ENCODE measurements around the gene FIBP.

DNA sequence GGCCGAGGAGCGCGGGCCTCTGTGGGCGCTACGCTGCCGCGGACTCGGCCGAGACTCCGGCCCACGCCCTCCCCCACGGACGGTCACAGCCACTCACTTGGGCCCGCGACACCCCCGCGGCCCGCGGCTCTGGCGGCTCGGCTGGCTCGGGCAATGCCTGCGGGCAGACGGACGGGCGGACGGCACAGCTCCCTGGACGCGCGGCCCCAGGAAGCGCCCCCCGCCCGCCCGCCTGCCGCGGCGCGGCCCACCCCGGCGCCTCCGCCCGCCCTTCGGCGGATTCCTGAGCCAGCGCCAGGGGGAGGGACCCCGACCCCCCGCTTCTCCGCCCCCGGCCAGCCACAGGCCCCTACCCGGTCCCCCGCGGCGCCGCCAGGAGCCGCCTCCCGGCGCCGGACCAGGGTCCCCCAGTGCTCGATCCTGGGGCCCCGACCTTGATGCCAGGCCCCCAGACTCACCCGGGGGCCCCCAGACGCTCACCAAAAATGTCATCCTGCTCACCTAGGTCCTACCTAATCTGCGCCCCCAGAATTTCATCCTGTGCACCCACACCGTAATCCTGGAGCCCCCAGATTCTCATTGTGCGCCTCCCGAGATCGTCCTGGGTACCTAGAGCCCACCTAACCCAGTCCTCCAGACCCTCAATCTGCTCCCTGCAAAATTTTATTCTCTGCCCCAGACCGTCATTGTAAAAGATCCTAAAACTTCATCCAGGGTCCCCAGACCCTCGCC lies 15.5 kb downstream of the FIBP start, which contains the start of gene EFEMP2:
- TF ChIP-seq L3MBTL2 (conservative IDR thresholded peaks at IDR 0.05): no peak
- no peak for TF ChIP-seq FOXA1 (IDR thresholded peaks at IDR 0.05)
- TF ChIP-seq ZNF384 (IDR thresholded peaks at IDR 0.05): no peak
- no peak for TF ChIP-seq TARDBP (IDR thresholded peaks at IDR 0.05)
- no peak for TF ChIP-seq FOXK2 (IDR thresholded peaks at IDR 0.05)
- TF ChIP-seq SP1 (IDR thresholded peaks at IDR 0.05): no peak
- no peak for TF ChIP-seq ARNT (IDR thresholded peaks at IDR 0.05)
- no peak for TF ChIP-seq CTBP1 (IDR thresholded peaks at IDR 0.05; ENCODE audit: borderline replicate concordance)
- no peak for TF ChIP-seq NFRKB (IDR thresholded peaks at IDR 0.05)
- no peak for TF ChIP-seq ELF4 (IDR thresholded peaks at IDR 0.05)
- TF ChIP-seq PKNOX1 (IDR thresholded peaks at IDR 0.05): no peak
- TF ChIP-seq BHLHE40 (IDR thresholded peaks at IDR 0.05; ENCODE audit: borderline replicate concordance): no peak
- no peak for TF ChIP-seq SUZ12 (IDR thresholded peaks at IDR 0.05)
- no peak for TF ChIP-seq HDGF (IDR thresholded peaks at IDR 0.05; ENCODE audit: borderline replicate concordance)

Data from HEK293T (cell line).